Fibroblast of villous mesenchyme (primary cell): Measurements from ENCODE around the gene SUPT3H. TPM values are rescaled to one million over a fixed set of nuclear protein-coding genes. Genes with fewer than 3 reads are reported as not detected.

Experiments
- DNase-seq: peaks from one replicate; pipeline ENCODE4 v3.0.0-alpha.2; 2010; ENCODE audit warnings: low read depth
- H3K4me3 ChIP-seq: 2 replicates; pipeline ENCODE4 v1.5.1; 2011; ENCODE audit warnings: low read depth, mild to moderate bottlenecking, low read length
- total RNA-seq: library from RNA; depleted of rRNA; stranded (reverse); fragments of >200 nt; gene quantifications from 2 replicates; pipeline ENCODE4 v1.2.3, GENCODE V29; 2012
- TF ChIP-seq, protein P1 (sequence below): IDR thresholded peaks from 2 replicates; pipeline ENCODE4 v1.5.1; 2012; ENCODE audit warnings: low read depth, mild to moderate bottlenecking, low read length; ENCODE audit not compliant: insufficient read depth

SUPT3H gene
- total RNA-seq, 1 donor = 7.8 TPM

DNA sequence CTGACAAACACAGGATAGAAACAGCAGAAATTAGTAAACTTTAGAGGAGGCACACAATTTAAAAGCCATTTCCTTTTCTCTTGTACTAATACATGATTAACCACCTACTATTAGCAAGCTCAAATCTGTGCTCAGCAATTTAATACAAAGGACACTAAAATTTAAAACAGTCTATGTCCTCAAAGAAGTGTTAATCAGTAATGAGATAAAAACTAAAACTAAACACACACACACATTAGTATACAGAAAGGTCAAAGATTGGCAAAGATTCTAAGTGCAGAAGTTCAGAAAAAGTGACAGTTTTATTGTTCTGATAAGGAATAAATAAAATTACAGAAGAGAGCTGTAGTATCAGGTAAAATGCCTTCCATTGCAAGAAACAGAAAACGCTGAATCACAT, 123.5 kb downstream of the SUPT3H start:
- TF ChIP-seq, protein P1, sequence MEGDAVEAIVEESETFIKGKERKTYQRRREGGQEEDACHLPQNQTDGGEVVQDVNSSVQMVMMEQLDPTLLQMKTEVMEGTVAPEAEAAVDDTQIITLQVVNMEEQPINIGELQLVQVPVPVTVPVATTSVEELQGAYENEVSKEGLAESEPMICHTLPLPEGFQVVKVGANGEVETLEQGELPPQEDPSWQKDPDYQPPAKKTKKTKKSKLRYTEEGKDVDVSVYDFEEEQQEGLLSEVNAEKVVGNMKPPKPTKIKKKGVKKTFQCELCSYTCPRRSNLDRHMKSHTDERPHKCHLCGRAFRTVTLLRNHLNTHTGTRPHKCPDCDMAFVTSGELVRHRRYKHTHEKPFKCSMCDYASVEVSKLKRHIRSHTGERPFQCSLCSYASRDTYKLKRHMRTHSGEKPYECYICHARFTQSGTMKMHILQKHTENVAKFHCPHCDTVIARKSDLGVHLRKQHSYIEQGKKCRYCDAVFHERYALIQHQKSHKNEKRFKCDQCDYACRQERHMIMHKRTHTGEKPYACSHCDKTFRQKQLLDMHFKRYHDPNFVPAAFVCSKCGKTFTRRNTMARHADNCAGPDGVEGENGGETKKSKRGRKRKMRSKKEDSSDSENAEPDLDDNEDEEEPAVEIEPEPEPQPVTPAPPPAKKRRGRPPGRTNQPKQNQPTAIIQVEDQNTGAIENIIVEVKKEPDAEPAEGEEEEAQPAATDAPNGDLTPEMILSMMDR = no peak
- no peak for DNase-seq
- no peak overlapping the region for H3K4me3 ChIP-seq

DNA sequence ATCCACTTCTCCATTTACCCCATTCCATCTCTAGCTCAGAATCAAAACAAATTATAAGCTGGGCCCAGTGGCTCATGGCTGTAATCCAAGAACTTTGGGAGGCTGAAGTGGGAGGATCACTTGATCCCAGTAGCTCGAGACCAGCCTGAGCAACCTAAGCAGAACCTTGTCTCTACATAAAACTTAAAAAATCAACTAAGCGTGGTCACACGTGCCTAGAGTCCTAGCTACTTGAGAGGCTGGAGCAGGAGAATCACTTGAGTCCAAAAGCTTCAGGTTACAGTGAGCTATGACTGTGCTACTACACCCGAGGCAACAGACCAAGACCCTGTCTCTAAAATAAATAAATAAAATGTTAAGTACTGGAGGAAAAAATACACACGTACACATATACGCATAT, 124.3 kb downstream of the SUPT3H start:
- TF ChIP-seq, protein P1 = no peak
- no peak for DNase-seq
- H3K4me3 ChIP-seq = no peak overlapping the region

GRCh38 chr6:45231660-45232059, 146.1 kb downstream of the SUPT3H start:
- TF ChIP-seq, protein P1 = no peak
- H3K4me3 ChIP-seq = no peak overlapping the region
- DNase-seq = no peak

DNA sequence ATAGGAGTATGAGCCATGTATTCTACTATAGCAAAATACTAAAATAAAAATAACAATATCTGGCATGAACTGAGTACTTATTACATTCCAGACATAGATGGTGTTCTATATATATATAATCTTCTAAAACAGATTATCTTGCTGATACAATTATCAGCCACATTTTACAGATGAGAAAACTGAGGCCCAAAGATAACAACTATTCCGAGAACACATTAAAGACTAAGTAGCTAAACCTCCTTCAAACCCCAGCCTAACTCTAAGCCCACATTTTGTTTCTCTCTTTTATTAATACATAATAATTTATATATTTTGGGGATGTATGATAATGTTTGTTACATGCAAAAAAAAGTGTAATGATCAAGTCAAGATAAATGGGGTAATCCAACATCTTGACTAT, 148.3 kb downstream of the SUPT3H start:
- no peak overlapping the region for H3K4me3 ChIP-seq
- no peak for DNase-seq
- TF ChIP-seq, protein P1 = no peak

DNA sequence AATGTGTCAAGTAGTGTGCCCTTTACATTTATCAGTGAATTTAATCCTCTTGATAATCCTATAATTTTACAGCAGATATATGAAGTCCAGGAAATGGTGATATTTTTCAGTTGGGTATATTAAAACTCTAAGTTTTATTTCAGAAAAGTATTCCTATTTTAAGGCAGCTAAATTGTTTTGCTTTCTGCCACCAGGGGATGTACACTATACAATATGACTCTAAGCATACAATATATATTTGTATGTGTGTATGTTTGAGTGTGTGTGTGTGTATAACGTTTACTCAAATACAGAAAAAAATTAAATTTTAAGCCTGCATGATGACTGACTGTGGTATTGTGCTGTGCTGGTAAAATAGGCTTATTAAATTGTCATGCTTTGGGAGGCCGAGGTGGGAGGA, 151.7 kb downstream of the SUPT3H start:
- DNase-seq = no peak
- H3K4me3 ChIP-seq = no peak overlapping the region
- TF ChIP-seq, protein P1 = peak; percentile 21

- H3K4me3 ChIP-seq = no peak overlapping the region
- TF ChIP-seq, protein P1 = no peak
- DNase-seq = no peak
Observed at GRCh38 chr6:45222380-45222779, 155.4 kb downstream of the SUPT3H start.

DNA sequence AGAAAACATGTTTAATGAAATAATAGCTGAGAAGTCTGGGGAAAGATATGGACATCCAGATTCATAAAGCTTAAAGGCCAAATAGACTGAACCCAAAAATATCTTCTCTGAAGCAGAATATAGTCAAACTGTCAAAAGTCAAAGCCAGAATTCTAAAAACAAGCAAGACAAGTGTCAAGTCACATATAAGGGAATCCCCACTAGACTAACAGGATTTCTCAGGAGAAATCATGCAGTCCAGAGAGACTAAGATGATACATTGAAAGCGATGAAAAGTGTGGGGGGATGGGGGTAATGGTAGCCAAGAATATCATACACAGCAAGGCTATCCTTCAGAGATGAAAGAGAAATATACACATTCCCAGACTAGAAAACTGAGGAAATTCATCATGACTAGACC, 162.0 kb downstream of the SUPT3H start:
- DNase-seq = no peak
- H3K4me3 ChIP-seq = no peak overlapping the region
- TF ChIP-seq, protein P1 = no peak
